AG09319 (cell line): Measurements from ENCODE around the gene SEL1L3.

ENCODE experiments used
- DNase-seq: peaks from one replicate; pipeline ENCODE4 v3.0.0-alpha.2; 2010; ENCODE audit warnings: low read depth; ENCODE audit errors: extremely low read depth
- CTCF ChIP-seq: IDR thresholded peaks from 2 replicates; pipeline ENCODE4 v1.5.1; 2011; ENCODE audit warnings: low read depth, mild to moderate bottlenecking, inconsistent platforms, low read length, moderate library complexity

SEL1L3 gene

GRCh38 chr4:25800245-25800644, 62.5 kb downstream of the SEL1L3 start:
- no peak for TF ChIP-seq CTCF
- DNase-seq, result no peak

- no peak for TF ChIP-seq CTCF
- no peak for DNase-seq
Measured at GRCh38 chr4:25799522-25799921, 63.3 kb downstream of the SEL1L3 start.

GRCh38 chr4:25797136-25797535, 65.7 kb downstream of the SEL1L3 start:
- DNase-seq, result no peak
- no peak for TF ChIP-seq CTCF

- no peak for TF ChIP-seq CTCF
- no peak for DNase-seq
Measured at GRCh38 chr4:25795566-25796454, 67.0 kb downstream of the SEL1L3 start.

- TF ChIP-seq CTCF, result no peak
- no peak for DNase-seq
Measured at GRCh38 chr4:25795091-25795490, 67.7 kb downstream of the SEL1L3 start.

GRCh38 chr4:25792876-25793275, 69.9 kb downstream of the SEL1L3 start:
- DNase-seq, result no peak
- no peak for TF ChIP-seq CTCF

- no peak for DNase-seq
- no peak; the same call in none of the 2 replicates for TF ChIP-seq CTCF
Measured at GRCh38 chr4:25792200-25792791, 70.5 kb downstream of the SEL1L3 start.
